K562 (cell line): ENCODE data around the gene CEMIP2. TPM values are rescaled to one million over a fixed set of nuclear protein-coding genes. Genes with fewer than 3 reads are reported as not detected.
A peak's percentile ranks its signal among the peaks of the same experiment; 100 is the strongest.

Experiments
- CC2D1A ChIP-seq: fragments of 450-650 bp; IDR thresholded peaks from 2 replicates; pipeline ENCODE4 v1.6.1; 2017; ENCODE audit warnings: mild to moderate bottlenecking
- CREM ChIP-seq: IDR thresholded peaks from 2 replicates; pipeline ENCODE4 v1.6.1; 2014; ENCODE audit warnings: antibody characterized with exemption, low read depth
- DLX4 ChIP-seq: fragments of 250-450 bp; sonication (Bioruptor Pico); IDR thresholded peaks from 2 replicates; pipeline ENCODE4 v1.6.1; 2021; ENCODE audit warnings: mild to moderate bottlenecking
- ERF ChIP-seq: fragments of 450-650 bp; formaldehyde crosslinking; IDR thresholded peaks from 2 replicates; pipeline ENCODE4 v1.4.0; 2020; ENCODE audit warnings: mild to moderate bottlenecking, mixed read lengths
- GTF2E2 ChIP-seq: fragments of 200-800 bp; sonication (Bioruptor generic); IDR thresholded peaks from 2 replicates; pipeline ENCODE4 v1.6.1; 2016; ENCODE audit warnings: missing genetic modification characterization, missing compliant biosample characterization
- MLLT1 ChIP-seq, 2 experiments: fragments of 450-650 bp; IDR thresholded peaks; 2 replicates each; pipeline ENCODE4 v1.6.1; 2016
- MTA3 ChIP-seq: fragments of 450-650 bp; formaldehyde crosslinking; IDR thresholded peaks from 2 replicates; pipeline ENCODE4 v1.6.1; 2017; ENCODE audit warnings: mild to moderate bottlenecking, borderline replicate concordance
- NCOA1 ChIP-seq: fragments of 450-650 bp; IDR thresholded peaks from 2 replicates; pipeline ENCODE4 v1.6.1; 2016; ENCODE audit warnings: low read depth
- NEUROD1 ChIP-seq: fragments of 150-350 bp; IDR thresholded peaks from 2 replicates; pipeline ENCODE4 v1.6.1; 2014; ENCODE audit warnings: borderline replicate concordance, low read length, low read depth; ENCODE audit not compliant: partially characterized antibody
- RCOR1 ChIP-seq, 2 experiments: IDR thresholded peaks; 2 replicates each; pipeline ENCODE4 v1.6.1; 2012; ENCODE audit warnings: low read depth in 2 of 2, low read length in 2 of 2, borderline replicate concordance in 1 of 2, improper control_type of control experiment in 1 of 2
- RERE ChIP-seq: sonication (generic); formaldehyde crosslinking; IDR thresholded peaks from 2 replicates; pipeline ENCODE4 v1.8.0; 2023; ENCODE audit warnings: missing genetic modification reagents, mild to moderate bottlenecking, borderline replicate concordance
- SLC30A9 ChIP-seq: fragments of 250-450 bp; sonication (Bioruptor Pico); IDR thresholded peaks from 2 replicates; pipeline ENCODE4 v1.8.0; 2022; ENCODE audit warnings: mild to moderate bottlenecking, moderate library complexity
- TRIM24 ChIP-seq, 2 experiments: fragments of 450-650 bp; IDR thresholded peaks; 2 replicates each; pipeline ENCODE4 v1.6.1; 2016
- ZBTB49 ChIP-seq: sonication (generic); formaldehyde crosslinking; IDR thresholded peaks from 2 replicates; pipeline ENCODE4 v1.8.0; 2022; ENCODE audit warnings: missing genetic modification reagents, mild to moderate bottlenecking, borderline replicate concordance
- ZNF174 ChIP-seq: fragments of 250-450 bp; sonication (Bioruptor Pico); IDR thresholded peaks from 2 replicates; pipeline ENCODE4 v1.4.0; 2020; ENCODE audit warnings: mild to moderate bottlenecking
- ZNF184 ChIP-seq: sonication (generic); formaldehyde crosslinking; IDR thresholded peaks from 2 replicates; pipeline ENCODE4 v1.5.0; 2020; ENCODE audit warnings: missing genetic modification reagents
- polyA plus RNA-seq, 8 experiments: library from polyadenylated mRNA; depleted of rRNA in 4 of 8; stranded (reverse) in 5 of 8; unstranded in 3 of 8; fragments of >200 nt; fragmentation: Nextera tagmentation in 2 of 8; fragmentation: Illumina TruSeq in 1 of 8; extraction: Ambion mirVana in 2 of 8; extraction: Trizol in 1 of 8; gene quantifications; 2 replicates each; pipeline versions ENCODE4 v1.2.1 to v1.2.3, GENCODE V29; 2011 to 2014; ENCODE audit warnings: inconsistent platforms in 1 of 8, missing spikeins in 1 of 8
- total RNA-seq, 7 experiments: library from RNA; depleted of rRNA in 6 of 7; stranded (reverse); fragments of >200 nt in 6 of 7; fragmentation: Illumina TruSeq in 2 of 7; extraction: Trizol in 2 of 7; gene quantifications; 2 replicates each; pipeline versions ENCODE4 v1.2.1 to v1.2.3, GENCODE V29; 2011 to 2021; ENCODE audit warnings: low replicate concordance in 1 of 7
- TF ChIP-seq, protein P1 (sequence below): fragments of 200-800 bp; sonication (Bioruptor generic); IDR thresholded peaks from 2 replicates; pipeline ENCODE4 v1.6.1; 2017; ENCODE audit warnings: missing genetic modification characterization, missing compliant biosample characterization

CEMIP2 gene
- total and polyA plus RNA-seq, 9 of the 15 experiments (the other 6 are each of a cell fraction or from before 2014, with no cell fraction given): 5.4 to 29.9 (median 14.2) TPM

DNA sequence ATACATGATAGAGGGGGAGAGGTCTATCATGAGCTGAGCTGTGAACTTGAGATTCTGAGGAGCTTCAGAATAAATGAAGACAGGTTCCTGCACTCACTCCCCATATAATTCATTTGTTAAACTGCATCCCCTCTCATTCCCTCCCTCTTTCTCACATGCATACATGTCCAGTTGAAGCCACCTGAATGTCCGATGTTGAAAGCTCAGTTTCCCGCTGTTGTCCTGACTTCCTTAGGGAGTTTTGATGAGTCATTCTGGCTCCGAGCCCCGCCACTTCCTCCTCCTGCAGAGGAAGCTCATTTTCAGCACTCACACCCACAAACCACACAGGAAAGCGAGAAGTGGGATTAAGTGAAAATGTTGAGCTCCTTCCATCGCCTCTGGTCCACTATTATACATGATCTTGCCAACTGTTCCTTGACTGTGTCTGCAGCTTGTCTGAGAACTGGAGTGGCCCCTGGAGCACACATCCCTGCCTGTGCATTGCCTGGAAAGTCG, 121.2 kb downstream of the CEMIP2 start (continued):
- TF ChIP-seq RERE (CRISPR knock-in tag) (no peak), ZBTB49 (CRISPR knock-in tag) (no peak), ZNF174 (CRISPR knock-in tag) (no peak), MTA3 (peak; percentile 51; the same call in 1 of the 2 replicates), RCOR1 (IDR thresholded peaks at IDR 0.05; ENCODE audit: borderline replicate concordance in 1 of 2, low read depth in 2 of 2, low read length in 2 of 2) (0 out of 4 replicates have a peak, but pooled peaks of 1 of the 2 experiments have one; percentile 4), CREM (no peak), ZNF184 (CRISPR knock-in tag) (no peak), TRIM24 (IDR thresholded peaks at IDR 0.05) (peak; percentile 14 to 43; a peak in 2 of 4 replicates), MLLT1 (IDR thresholded peaks at IDR 0.05) (0 out of 4 replicates have a peak, but pooled peaks of 1 of the 2 experiments have one; percentile 20), SLC30A9 (CRISPR knock-in tag) (no peak), ERF (CRISPR knock-in tag) (no peak), CC2D1A (0 out of 2 replicates have a peak, but pooled peaks have one; percentile 12), NEUROD1 (no peak), NCOA1 (no peak), DLX4 (CRISPR knock-in tag) (no peak), GTF2E2 (no peak)
- TF ChIP-seq, protein P1, sequence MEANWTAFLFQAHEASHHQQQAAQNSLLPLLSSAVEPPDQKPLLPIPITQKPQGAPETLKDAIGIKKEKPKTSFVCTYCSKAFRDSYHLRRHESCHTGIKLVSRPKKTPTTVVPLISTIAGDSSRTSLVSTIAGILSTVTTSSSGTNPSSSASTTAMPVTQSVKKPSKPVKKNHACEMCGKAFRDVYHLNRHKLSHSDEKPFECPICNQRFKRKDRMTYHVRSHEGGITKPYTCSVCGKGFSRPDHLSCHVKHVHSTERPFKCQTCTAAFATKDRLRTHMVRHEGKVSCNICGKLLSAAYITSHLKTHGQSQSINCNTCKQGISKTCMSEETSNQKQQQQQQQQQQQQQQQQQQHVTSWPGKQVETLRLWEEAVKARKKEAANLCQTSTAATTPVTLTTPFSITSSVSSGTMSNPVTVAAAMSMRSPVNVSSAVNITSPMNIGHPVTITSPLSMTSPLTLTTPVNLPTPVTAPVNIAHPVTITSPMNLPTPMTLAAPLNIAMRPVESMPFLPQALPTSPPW (CRISPR knock-in tag): peak; percentile 26; the same call in 1 of the 2 replicates
